HCT116 (cell line): ENCODE results near the gene RASAL2.

ENCODE experiments used
- CBX3 ChIP-seq: IDR thresholded peaks from 2 replicates; pipeline ENCODE4 v1.6.1; 2012; ENCODE audit warnings: low read depth
- CTCF ChIP-seq, 3 experiments: fragments of 200-600 bp in 1 of 3; sonication (generic) in 1 of 3; IDR thresholded peaks in 2 of 3; conservative IDR thresholded peaks in 1 of 3; 2 replicates each; pipeline ENCODE4 v1.5.1; 2012 to 2017; ENCODE audit warnings: low read depth in 2 of 3, low read length in 2 of 3, antibody characterized with exemption in 1 of 3, borderline replicate concordance in 1 of 3, control low read depth in 1 of 3, mild to moderate bottlenecking in 1 of 3, mixed read lengths in 1 of 3, mixed run types in 1 of 3, moderate library complexity in 1 of 3; ENCODE audit not compliant: insufficient read depth in 1 of 3
- EGR1 ChIP-seq: IDR thresholded peaks from 2 replicates; pipeline ENCODE4 v1.6.1; 2012; ENCODE audit warnings: low read depth
- ELF1 ChIP-seq: IDR thresholded peaks from 2 replicates; pipeline ENCODE4 v1.6.1; 2012; ENCODE audit warnings: low read depth, borderline replicate concordance
- EZH2 ChIP-seq: fragments of 200-600 bp; sonication (generic); IDR thresholded peaks from 2 replicates; pipeline ENCODE4 v1.6.1; 2017; ENCODE audit warnings: antibody characterized with exemption, mixed run types
- POLR2A ChIP-seq: IDR thresholded peaks from 2 replicates; pipeline ENCODE4 v1.7.0; 2011; ENCODE audit warnings: borderline replicate concordance; ENCODE audit not compliant: insufficient read depth, insufficient read length; ENCODE audit errors: extremely low read depth
- POLR2AphosphoS5 ChIP-seq: IDR thresholded peaks from 2 replicates; pipeline ENCODE4 v1.6.1; 2011; ENCODE audit warnings: mild to moderate bottlenecking, low read depth, low read length, moderate library complexity
- RAD21 ChIP-seq: IDR thresholded peaks from 2 replicates; pipeline ENCODE4 v1.6.1; 2012; ENCODE audit warnings: low read depth, mild to moderate bottlenecking
- REST ChIP-seq: IDR thresholded peaks from 2 replicates; pipeline ENCODE4 v1.6.1; 2012; ENCODE audit warnings: low read depth
- SIN3A ChIP-seq: IDR thresholded peaks from 2 replicates; pipeline ENCODE4 v1.6.1; 2012; ENCODE audit warnings: low read depth
- TCF7L2 ChIP-seq: IDR thresholded peaks from 2 replicates; pipeline ENCODE4 v1.7.0; 2011; ENCODE audit warnings: borderline replicate concordance, inconsistent platforms; ENCODE audit not compliant: insufficient read depth, insufficient read length; ENCODE audit errors: extremely low read depth
- YY1 ChIP-seq: IDR thresholded peaks from 2 replicates; pipeline ENCODE4 v1.6.1; 2011; ENCODE audit warnings: low read length, low read depth, moderate library complexity, mild to moderate bottlenecking; ENCODE audit not compliant: insufficient replicate concordance; ENCODE audit errors: extremely low read depth

GRCh38 chr1:178055779-178056471 is 38.0 kb upstream of the RASAL2 start:
- peak; percentile 22 to 35 (median 27); a peak in 2 of 6 replicates for TF ChIP-seq CTCF (IDR thresholded peaks at IDR 0.05 in 2 of 3, conservative IDR thresholded peaks at IDR 0.05 in 1 of 3; ENCODE audit: borderline replicate concordance in 1 of 3, insufficient read depth in 1 of 3, low read depth in 2 of 3, low read length in 2 of 3)
- no peak for TF ChIP-seq EZH2
- peak; percentile 42; the same call in 1 of the 2 replicates for TF ChIP-seq POLR2AphosphoS5
- TF ChIP-seq REST, result no peak
- peak; percentile 40 for TF ChIP-seq YY1
- TF ChIP-seq EGR1, result no peak
- 0 out of 2 replicates have a peak, but pooled peaks have one; percentile 43 for TF ChIP-seq RAD21
- no peak for TF ChIP-seq TCF7L2
- TF ChIP-seq POLR2A, result no peak
- no peak; the same call in 1 of the 2 replicates for TF ChIP-seq CBX3
- no peak for TF ChIP-seq SIN3A
- TF ChIP-seq ELF1, result no peak
